A673 (cell line): ENCODE results near the gene EMP1.

Experiments used
- EZH2 ChIP-seq: fragments of 200-600 bp; sonication (generic); IDR thresholded peaks from 2 replicates; pipeline ENCODE4 v1.6.1; 2017; ENCODE audit warnings: borderline replicate concordance, low read depth, mild to moderate bottlenecking, mixed read lengths, antibody characterized with exemption, low read length; ENCODE audit not compliant: poor library complexity, severe bottlenecking
- TF ChIP-seq, protein P1 (sequence below): fragments of 300-800, 200-600 bp; sonication (generic); conservative IDR thresholded peaks from 2 replicates; pipeline ENCODE4 v1.5.1; 2017; ENCODE audit warnings: low read depth, mild to moderate bottlenecking, antibody characterized with exemption, low read length, moderate library complexity, mixed read lengths

DNA sequence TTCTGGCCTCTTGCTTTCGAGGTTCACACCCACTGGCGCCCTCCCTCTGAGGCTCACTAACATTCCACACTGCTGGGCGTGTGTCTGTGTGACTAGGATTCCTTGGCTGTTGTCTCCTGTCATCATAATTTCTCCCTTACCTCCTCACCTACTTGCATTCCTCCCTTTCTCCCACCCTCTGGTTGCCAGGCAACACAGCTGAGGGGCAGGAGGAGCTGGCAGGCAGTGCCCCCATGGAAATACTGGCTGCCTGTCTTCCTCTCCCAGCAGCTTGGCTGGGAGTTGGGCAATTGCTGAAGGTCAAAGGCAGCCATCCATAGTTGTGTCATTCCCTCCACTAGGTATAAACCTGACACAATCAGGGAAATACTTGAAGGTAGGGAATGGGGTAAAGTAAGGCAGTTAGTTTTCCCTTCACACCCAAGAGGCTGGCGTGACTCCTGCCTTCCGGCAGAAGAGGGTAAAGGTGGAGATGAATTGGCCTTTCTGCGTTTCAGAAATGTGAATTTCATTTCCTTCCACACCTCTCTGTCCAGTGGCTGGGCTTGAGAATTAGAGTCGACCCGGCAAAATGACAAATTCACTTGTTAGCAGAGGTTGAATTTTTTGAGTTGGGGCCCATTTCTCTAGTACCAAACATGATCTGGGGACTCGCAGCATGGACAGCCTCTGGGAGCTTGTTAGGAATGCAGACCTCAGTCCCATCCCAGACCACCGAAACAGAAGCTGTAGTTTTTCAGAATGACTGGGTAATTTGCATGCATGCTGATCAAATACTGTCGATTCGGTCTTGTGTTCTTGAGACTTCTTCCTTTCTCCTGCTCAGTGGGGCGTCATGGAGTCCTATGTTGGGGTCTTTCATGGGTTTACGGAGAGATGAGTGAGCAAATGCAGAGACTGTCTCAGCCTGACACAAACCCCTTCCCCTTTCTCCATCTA lies 24.3 kb upstream of the EMP1 start:
- TF ChIP-seq, protein P1, sequence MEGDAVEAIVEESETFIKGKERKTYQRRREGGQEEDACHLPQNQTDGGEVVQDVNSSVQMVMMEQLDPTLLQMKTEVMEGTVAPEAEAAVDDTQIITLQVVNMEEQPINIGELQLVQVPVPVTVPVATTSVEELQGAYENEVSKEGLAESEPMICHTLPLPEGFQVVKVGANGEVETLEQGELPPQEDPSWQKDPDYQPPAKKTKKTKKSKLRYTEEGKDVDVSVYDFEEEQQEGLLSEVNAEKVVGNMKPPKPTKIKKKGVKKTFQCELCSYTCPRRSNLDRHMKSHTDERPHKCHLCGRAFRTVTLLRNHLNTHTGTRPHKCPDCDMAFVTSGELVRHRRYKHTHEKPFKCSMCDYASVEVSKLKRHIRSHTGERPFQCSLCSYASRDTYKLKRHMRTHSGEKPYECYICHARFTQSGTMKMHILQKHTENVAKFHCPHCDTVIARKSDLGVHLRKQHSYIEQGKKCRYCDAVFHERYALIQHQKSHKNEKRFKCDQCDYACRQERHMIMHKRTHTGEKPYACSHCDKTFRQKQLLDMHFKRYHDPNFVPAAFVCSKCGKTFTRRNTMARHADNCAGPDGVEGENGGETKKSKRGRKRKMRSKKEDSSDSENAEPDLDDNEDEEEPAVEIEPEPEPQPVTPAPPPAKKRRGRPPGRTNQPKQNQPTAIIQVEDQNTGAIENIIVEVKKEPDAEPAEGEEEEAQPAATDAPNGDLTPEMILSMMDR: no peak
- no peak for TF ChIP-seq EZH2
